ENCODE measurements around the gene NECTIN2.
A peak's percentile ranks its signal among the peaks of the same experiment; 100 is the strongest.

NECTIN2 gene

DNA sequence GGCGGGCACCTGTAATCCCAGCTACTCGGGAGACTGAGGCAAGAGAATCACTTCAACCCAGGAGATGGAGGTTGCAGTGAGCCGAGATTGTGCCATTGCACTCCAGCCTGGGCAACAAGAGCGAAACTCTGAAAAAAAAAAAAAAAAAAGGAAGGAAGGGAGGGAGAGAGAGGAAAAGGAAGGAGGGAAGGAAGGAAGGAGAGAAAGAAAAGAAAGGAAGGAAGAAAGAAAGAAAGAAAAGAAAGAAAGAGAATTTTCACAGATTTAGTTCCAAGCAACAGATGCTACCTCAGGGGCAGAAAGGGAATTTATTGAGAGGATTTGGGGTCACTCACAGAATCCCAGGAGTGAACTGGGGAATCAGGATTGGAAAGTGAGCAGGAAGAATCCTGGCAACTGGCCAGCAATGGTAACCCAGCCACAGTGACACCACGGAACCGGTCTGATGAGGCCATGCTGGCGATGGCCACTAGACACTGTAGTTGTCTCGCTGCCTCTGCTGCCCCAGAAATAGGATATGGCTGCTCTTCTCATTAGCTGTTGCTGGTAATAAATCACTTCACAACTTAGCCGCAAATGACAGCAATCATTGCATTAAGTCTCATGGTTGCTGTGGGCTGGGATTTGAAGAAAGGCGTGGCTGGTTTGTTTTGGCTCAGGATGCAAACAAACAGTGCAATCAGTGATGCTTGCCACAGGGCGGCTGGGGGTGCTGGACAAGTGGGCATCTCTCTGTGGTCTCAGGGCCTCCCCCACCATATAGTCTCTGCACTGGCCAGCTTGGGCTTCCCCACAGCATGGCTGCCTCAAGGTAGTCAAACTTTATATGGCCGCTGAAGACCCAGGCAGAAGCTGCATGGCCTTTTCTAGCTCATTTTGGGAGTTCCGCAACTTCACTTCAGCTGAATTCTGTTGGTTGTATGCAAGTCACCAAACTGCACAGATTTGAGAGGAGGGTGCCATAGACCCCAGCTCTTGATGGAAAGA is 42.4 kb upstream of the NECTIN2 start:
- Histone ChIP-seq H2AFZ (no peak overlapping the region), H3K79me2 (no peaks in the 10 kb centered on the region), H3K27me3 (ENCODE audit: control insufficient read depth, insufficient read depth, low read length) (no peaks in the 10 kb centered on the region), H3K4me3 (ENCODE audit: low read depth, low read length) (no peak overlapping the region), H3K36me3 (ENCODE audit: control insufficient read depth, insufficient read depth, low read length) (no peaks in the 10 kb centered on the region), H3K27ac (no peak overlapping the region), H3K9ac (no peak overlapping the region), H3K9me3 (ENCODE audit: control insufficient read depth, low read length) (no peaks in the 10 kb centered on the region), H3K4me1 (peaks cover 18% of the 10 kb centered on the region), H3K4me2 (ENCODE audit: low read length) (no peak overlapping the region)
- TF ChIP-seq CTCF (IDR thresholded peaks at IDR 0.05), result no peak

- H3K9ac ChIP-seq, result no peak overlapping the region
- H3K36me3 ChIP-seq (ENCODE audit: control insufficient read depth, insufficient read depth, low read length), result no peaks in the 10 kb centered on the region
- H3K27me3 ChIP-seq (ENCODE audit: control insufficient read depth, insufficient read depth, low read length), result no peaks in the 10 kb centered on the region
- no peak for TF ChIP-seq CTCF (IDR thresholded peaks at IDR 0.05)
- no peaks in the 10 kb centered on the region for H3K79me2 ChIP-seq
- no peak overlapping the region for H2AFZ ChIP-seq
- no peak overlapping the region for H3K27ac ChIP-seq
- peaks cover 18% of the 10 kb centered on the region for H3K4me1 ChIP-seq
- H3K4me2 ChIP-seq (ENCODE audit: low read length), result no peak overlapping the region
- H3K9me3 ChIP-seq (ENCODE audit: control insufficient read depth, low read length), result no peaks in the 10 kb centered on the region
- H3K4me3 ChIP-seq (ENCODE audit: low read depth, low read length), result no peak overlapping the region
Observed at GRCh38 chr19:44806291-44806690, 39.8 kb upstream of the NECTIN2 start.

- Histone ChIP-seq H3K9ac (no peak overlapping the region), H3K4me2 (ENCODE audit: low read length) (no peak overlapping the region), H2AFZ (peak overlapping the region; percentile 93), H3K4me1 (peaks cover 18% of the 10 kb centered on the region), H3K4me3 (ENCODE audit: low read depth, low read length) (no peak overlapping the region), H3K9me3 (ENCODE audit: control insufficient read depth, low read length) (no peaks in the 10 kb centered on the region), H3K79me2 (no peaks in the 10 kb centered on the region), H3K27me3 (ENCODE audit: control insufficient read depth, insufficient read depth, low read length) (no peaks in the 10 kb centered on the region), H3K36me3 (ENCODE audit: control insufficient read depth, insufficient read depth, low read length) (no peaks in the 10 kb centered on the region), H3K27ac (peak overlapping the region; percentile 96)
- no peak for TF ChIP-seq CTCF (IDR thresholded peaks at IDR 0.05)
Observed at GRCh38 chr19:44807162-44807561, 38.9 kb upstream of the NECTIN2 start.

GRCh38 chr19:44807652-44808462 is 38.2 kb upstream of the NECTIN2 start:
- TF ChIP-seq CTCF (IDR thresholded peaks at IDR 0.05), result peak; percentile 53
- Histone ChIP-seq H3K4me2 (ENCODE audit: low read length) (peak overlapping the region; percentile 89), H3K27ac (peak overlapping the region; percentile 96), H3K36me3 (ENCODE audit: control insufficient read depth, insufficient read depth, low read length) (no peaks in the 10 kb centered on the region), H2AFZ (peak overlapping the region; percentile 93), H3K4me1 (peaks cover 18% of the 10 kb centered on the region), H3K4me3 (ENCODE audit: low read depth, low read length) (peak overlapping the region; percentile 66), H3K27me3 (ENCODE audit: control insufficient read depth, insufficient read depth, low read length) (no peaks in the 10 kb centered on the region), H3K9me3 (ENCODE audit: control insufficient read depth, low read length) (no peaks in the 10 kb centered on the region), H3K9ac (no peak overlapping the region), H3K79me2 (no peaks in the 10 kb centered on the region)

Data from parathyroid adenoma (tissue), 2 donors.